ENCODE measurements around the gene CBLIF. TPM values are rescaled to one million over a fixed set of nuclear protein-coding genes. Genes with fewer than 3 reads are reported as not detected.
"Not testable (repeated sequence)": the region's sequence is repeated elsewhere in the genome, so short reads cannot be mapped to it uniquely, and the experiment has no call there.

CBLIF gene
- total RNA-seq, 2 donors from 2014 or later: 1.8 TPM; not detected in 1

- no peak overlapping the region for H3K27ac ChIP-seq
- DNase-seq (ENCODE audit: low spot score) (no peak), ATAC-seq (ENCODE audit: insufficient number of reproducible peaks, low FRiP score, low read depth) (no peak)
- no peak for TF ChIP-seq CTCF (IDR thresholded peaks at IDR 0.05)
- H3K9me3 ChIP-seq: no peaks in the 10 kb centered on the region
- H3K36me3 ChIP-seq: no peaks in the 10 kb centered on the region
- H3K27me3 ChIP-seq (replicated peaks; ENCODE audit: insufficient read depth): no peaks in the 10 kb centered on the region
- H3K4me1 ChIP-seq (ENCODE audit: control insufficient read depth in 1 of 2, low read depth in 2 of 2): no peaks in the 10 kb centered on the region
- no peak overlapping the region for H3K4me3 ChIP-seq
These were observed 14.4 kb upstream of the CBLIF start for GRCh38 chr11:59859673-59860072.

- Histone ChIP-seq H3K4me3 (no peak overlapping the region), H3K9me3 (no peaks in the 10 kb centered on the region), H3K4me1 (ENCODE audit: control insufficient read depth in 1 of 2, low read depth in 2 of 2) (no peaks in the 10 kb centered on the region), H3K27me3 (replicated peaks; ENCODE audit: insufficient read depth) (no peaks in the 10 kb centered on the region), H3K27ac (no peak overlapping the region), H3K36me3 (no peaks in the 10 kb centered on the region)
- TF ChIP-seq CTCF (IDR thresholded peaks at IDR 0.05): no peak
- ATAC-seq (ENCODE audit: insufficient number of reproducible peaks, low FRiP score, low read depth) (no peak), DNase-seq (ENCODE audit: low spot score) (no peak)
These were observed 12.4 kb upstream of the CBLIF start for GRCh38 chr11:59857439-59858434.

- Histone ChIP-seq H3K36me3 (no peaks in the 10 kb centered on the region), H3K27ac (no peak overlapping the region), H3K4me1 (ENCODE audit: control insufficient read depth in 1 of 2, low read depth in 2 of 2) (no peaks in the 10 kb centered on the region), H3K27me3 (replicated peaks; ENCODE audit: insufficient read depth) (no peaks in the 10 kb centered on the region), H3K4me3 (no peak overlapping the region), H3K9me3 (no peaks in the 10 kb centered on the region)
- no peak for DNase-seq (ENCODE audit: low spot score)
- ATAC-seq (ENCODE audit: insufficient number of reproducible peaks, low FRiP score, low read depth): no peak
- no peak for TF ChIP-seq CTCF (IDR thresholded peaks at IDR 0.05)
These were observed 9.6 kb upstream of the CBLIF start for GRCh38 chr11:59854871-59855270.

GRCh38 chr11:59851416-59851815, 6.1 kb upstream of the CBLIF start:
- not testable (repeated sequence) for ATAC-seq (ENCODE audit: insufficient number of reproducible peaks, low FRiP score, low read depth); H3K4me1 ChIP-seq (ENCODE audit: control insufficient read depth in 1 of 2, low read depth in 2 of 2)

GRCh38 chr11:59849551-59849950, 4.3 kb upstream of the CBLIF start:
- not testable (repeated sequence) for H3K4me1 ChIP-seq (ENCODE audit: control insufficient read depth in 1 of 2, low read depth in 2 of 2); H3K36me3 ChIP-seq; H3K27ac ChIP-seq; H3K9me3 ChIP-seq; DNase-seq (ENCODE audit: low spot score); H3K27me3 ChIP-seq (replicated peaks; ENCODE audit: insufficient read depth); ATAC-seq (ENCODE audit: insufficient number of reproducible peaks, low FRiP score, low read depth); H3K4me3 ChIP-seq

More at GRCh38 chr11:59851416-59851815, 6.1 kb upstream of the CBLIF start:
- H3K4me3 ChIP-seq; H3K9me3 ChIP-seq; H3K27me3 ChIP-seq (replicated peaks; ENCODE audit: insufficient read depth); DNase-seq (ENCODE audit: low spot score); H3K27ac ChIP-seq; H3K36me3 ChIP-seq: not testable (repeated sequence)

- no peaks in the 10 kb centered on the region for H3K27me3 ChIP-seq (replicated peaks; ENCODE audit: insufficient read depth)
- no peaks in the 10 kb centered on the region for H3K36me3 ChIP-seq
- H3K4me3 ChIP-seq: no peak overlapping the region
- no peak overlapping the region for H3K27ac ChIP-seq
- TF ChIP-seq CTCF (IDR thresholded peaks at IDR 0.05): no peak
- DNase-seq (ENCODE audit: low spot score) (no peak), ATAC-seq (ENCODE audit: insufficient number of reproducible peaks, low FRiP score, low read depth) (no peak)
- no peaks in the 10 kb centered on the region for H3K4me1 ChIP-seq (ENCODE audit: control insufficient read depth in 1 of 2, low read depth in 2 of 2)
- no peaks in the 10 kb centered on the region for H3K9me3 ChIP-seq
These were observed 3.8 kb upstream of the CBLIF start for GRCh38 chr11:59849129-59849528.

- ATAC-seq (ENCODE audit: insufficient number of reproducible peaks, low FRiP score, low read depth); H3K4me3 ChIP-seq; DNase-seq (ENCODE audit: low spot score); H3K36me3 ChIP-seq; H3K27ac ChIP-seq; H3K27me3 ChIP-seq (replicated peaks; ENCODE audit: insufficient read depth); H3K9me3 ChIP-seq; H3K4me1 ChIP-seq (ENCODE audit: control insufficient read depth in 1 of 2, low read depth in 2 of 2): not testable (repeated sequence)
These were observed 3.1 kb upstream of the CBLIF start for GRCh38 chr11:59848439-59848838.
